GM12878 (cell line): Measurements from ENCODE around the gene RLN2.

Experiments used
- CREB1 ChIP-seq: IDR thresholded peaks from 2 replicates; pipeline ENCODE4 v1.6.1; 2012; ENCODE audit warnings: low read depth, mild to moderate bottlenecking, inconsistent platforms
- EZH2 ChIP-seq: IDR thresholded peaks from 2 replicates; pipeline ENCODE4 v1.6.1; 2012; ENCODE audit warnings: low read depth, mild to moderate bottlenecking, control low read depth, inconsistent platforms, low read length, borderline replicate concordance; ENCODE audit not compliant: control insufficient read depth
- NFYB ChIP-seq: IDR thresholded peaks from 2 replicates; pipeline ENCODE4 v1.6.1; 2011; ENCODE audit warnings: low read depth, mild to moderate bottlenecking, low read length, improper control_type of control experiment, moderate library complexity; ENCODE audit not compliant: insufficient read depth
- NRF1 ChIP-seq: conservative IDR thresholded peaks from 2 replicates; pipeline ENCODE4 v1.6.1; 2011; ENCODE audit warnings: mild to moderate bottlenecking, low read depth, low read length, improper control_type of control experiment
- POLR2A ChIP-seq: IDR thresholded peaks from 2 replicates; pipeline ENCODE4 v1.6.1; 2011; ENCODE audit warnings: low read depth, mild to moderate bottlenecking, low read length
- SIN3A ChIP-seq: IDR thresholded peaks from 2 replicates; pipeline ENCODE4 v1.6.1; 2012; ENCODE audit warnings: low read depth, low read length, improper control_type of control experiment
- TF ChIP-seq, protein P1 (sequence below), 3 experiments: IDR thresholded peaks in 2 of 3; conservative IDR thresholded peaks in 1 of 3; 2 replicates each; pipeline ENCODE4 v1.5.1; 2011; ENCODE audit warnings: low read depth in 3 of 3, low read length in 3 of 3, mild to moderate bottlenecking in 3 of 3, control low read depth in 2 of 3, moderate library complexity in 2 of 3, inconsistent platforms in 1 of 3, mixed read lengths in 1 of 3; ENCODE audit not compliant: control insufficient read depth in 2 of 3, insufficient read depth in 1 of 3; ENCODE audit errors: extremely low read depth in 1 of 3
- TF ChIP-seq, protein P2 (sequence below): fragments of 450-650 bp; IDR thresholded peaks from 2 replicates; pipeline ENCODE4 v1.6.1; 2016; ENCODE audit warnings: mild to moderate bottlenecking, moderate library complexity, borderline replicate concordance
- TF ChIP-seq, protein P3 (sequence below): fragments of 450-650 bp; IDR thresholded peaks from 2 replicates; pipeline ENCODE4 v1.6.1; 2016; ENCODE audit warnings: mild to moderate bottlenecking

DNA sequence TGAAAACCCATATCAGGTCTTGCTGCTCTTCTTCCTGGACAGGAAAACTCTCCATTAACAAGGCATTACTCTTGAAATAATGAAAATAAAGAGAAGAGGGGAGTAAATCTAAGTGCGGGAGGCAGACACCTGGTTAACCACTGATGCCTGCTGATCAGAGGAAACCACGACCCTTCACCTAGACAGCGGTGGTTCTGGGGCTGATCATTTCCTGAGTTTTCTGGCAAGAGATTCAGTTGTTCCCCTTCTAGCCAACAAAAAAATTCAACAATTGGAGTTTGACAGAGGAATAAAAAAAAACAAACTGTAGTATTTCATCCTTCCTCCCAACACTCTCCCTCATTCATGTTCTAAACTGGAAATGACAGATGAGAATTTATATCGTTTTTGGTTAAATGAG, 3.0 kb downstream of the RLN2 start:
- TF ChIP-seq, protein P1, sequence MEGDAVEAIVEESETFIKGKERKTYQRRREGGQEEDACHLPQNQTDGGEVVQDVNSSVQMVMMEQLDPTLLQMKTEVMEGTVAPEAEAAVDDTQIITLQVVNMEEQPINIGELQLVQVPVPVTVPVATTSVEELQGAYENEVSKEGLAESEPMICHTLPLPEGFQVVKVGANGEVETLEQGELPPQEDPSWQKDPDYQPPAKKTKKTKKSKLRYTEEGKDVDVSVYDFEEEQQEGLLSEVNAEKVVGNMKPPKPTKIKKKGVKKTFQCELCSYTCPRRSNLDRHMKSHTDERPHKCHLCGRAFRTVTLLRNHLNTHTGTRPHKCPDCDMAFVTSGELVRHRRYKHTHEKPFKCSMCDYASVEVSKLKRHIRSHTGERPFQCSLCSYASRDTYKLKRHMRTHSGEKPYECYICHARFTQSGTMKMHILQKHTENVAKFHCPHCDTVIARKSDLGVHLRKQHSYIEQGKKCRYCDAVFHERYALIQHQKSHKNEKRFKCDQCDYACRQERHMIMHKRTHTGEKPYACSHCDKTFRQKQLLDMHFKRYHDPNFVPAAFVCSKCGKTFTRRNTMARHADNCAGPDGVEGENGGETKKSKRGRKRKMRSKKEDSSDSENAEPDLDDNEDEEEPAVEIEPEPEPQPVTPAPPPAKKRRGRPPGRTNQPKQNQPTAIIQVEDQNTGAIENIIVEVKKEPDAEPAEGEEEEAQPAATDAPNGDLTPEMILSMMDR (IDR thresholded peaks at IDR 0.05 in 2 of 3, conservative IDR thresholded peaks at IDR 0.05 in 1 of 3; ENCODE audit: control insufficient read depth in 2 of 3, extremely low read depth in 1 of 3, insufficient read depth in 1 of 3, low read depth in 3 of 3, low read length in 3 of 3) = no peak
- TF ChIP-seq NFYB (no peak), EZH2 (no peak), SIN3A (no peak), CREB1 (no peak), POLR2A (no peak), NRF1 (no peak)
- TF ChIP-seq, protein P2, sequence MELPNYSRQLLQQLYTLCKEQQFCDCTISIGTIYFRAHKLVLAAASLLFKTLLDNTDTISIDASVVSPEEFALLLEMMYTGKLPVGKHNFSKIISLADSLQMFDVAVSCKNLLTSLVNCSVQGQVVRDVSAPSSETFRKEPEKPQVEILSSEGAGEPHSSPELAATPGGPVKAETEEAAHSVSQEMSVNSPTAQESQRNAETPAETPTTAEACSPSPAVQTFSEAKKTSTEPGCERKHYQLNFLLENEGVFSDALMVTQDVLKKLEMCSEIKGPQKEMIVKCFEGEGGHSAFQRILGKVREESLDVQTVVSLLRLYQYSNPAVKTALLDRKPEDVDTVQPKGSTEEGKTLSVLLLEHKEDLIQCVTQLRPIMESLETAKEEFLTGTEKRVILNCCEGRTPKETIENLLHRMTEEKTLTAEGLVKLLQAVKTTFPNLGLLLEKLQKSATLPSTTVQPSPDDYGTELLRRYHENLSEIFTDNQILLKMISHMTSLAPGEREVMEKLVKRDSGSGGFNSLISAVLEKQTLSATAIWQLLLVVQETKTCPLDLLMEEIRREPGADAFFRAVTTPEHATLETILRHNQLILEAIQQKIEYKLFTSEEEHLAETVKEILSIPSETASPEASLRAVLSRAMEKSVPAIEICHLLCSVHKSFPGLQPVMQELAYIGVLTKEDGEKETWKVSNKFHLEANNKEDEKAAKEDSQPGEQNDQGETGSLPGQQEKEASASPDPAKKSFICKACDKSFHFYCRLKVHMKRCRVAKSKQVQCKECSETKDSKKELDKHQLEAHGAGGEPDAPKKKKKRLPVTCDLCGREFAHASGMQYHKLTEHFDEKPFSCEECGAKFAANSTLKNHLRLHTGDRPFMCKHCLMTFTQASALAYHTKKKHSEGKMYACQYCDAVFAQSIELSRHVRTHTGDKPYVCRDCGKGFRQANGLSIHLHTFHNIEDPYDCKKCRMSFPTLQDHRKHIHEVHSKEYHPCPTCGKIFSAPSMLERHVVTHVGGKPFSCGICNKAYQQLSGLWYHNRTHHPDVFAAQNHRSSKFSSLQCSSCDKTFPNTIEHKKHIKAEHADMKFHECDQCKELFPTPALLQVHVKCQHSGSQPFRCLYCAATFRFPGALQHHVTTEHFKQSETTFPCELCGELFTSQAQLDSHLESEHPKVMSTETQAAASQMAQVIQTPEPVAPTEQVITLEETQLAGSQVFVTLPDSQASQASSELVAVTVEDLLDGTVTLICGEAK = no peak
- TF ChIP-seq, protein P3, sequence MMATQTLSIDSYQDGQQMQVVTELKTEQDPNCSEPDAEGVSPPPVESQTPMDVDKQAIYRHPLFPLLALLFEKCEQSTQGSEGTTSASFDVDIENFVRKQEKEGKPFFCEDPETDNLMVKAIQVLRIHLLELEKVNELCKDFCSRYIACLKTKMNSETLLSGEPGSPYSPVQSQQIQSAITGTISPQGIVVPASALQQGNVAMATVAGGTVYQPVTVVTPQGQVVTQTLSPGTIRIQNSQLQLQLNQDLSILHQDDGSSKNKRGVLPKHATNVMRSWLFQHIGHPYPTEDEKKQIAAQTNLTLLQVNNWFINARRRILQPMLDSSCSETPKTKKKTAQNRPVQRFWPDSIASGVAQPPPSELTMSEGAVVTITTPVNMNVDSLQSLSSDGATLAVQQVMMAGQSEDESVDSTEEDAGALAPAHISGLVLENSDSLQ = no peak
